Esophagus muscularis mucosa (tissue), 4 donors: Measurements from ENCODE around the gene TRRAP. TPM values are rescaled to one million over a fixed set of nuclear protein-coding genes. Genes with fewer than 3 reads are reported as not detected.

ENCODE experiments used
- DNase-seq: peaks from one replicate; pipeline ENCODE4 v3.0.0-alpha.2; 2017; ENCODE audit errors: extremely low spot score
- H3K27ac ChIP-seq, 4 donors: fragments of 200-600 bp; sonication (generic); replicated peaks in 1 of 4; 1 replicate in 3 of 4; 2 replicates in 1 of 4; pipeline ENCODE4 v1.5.1; 2016 to 2019; ENCODE audit warnings: mild to moderate bottlenecking in 1 of 4
- H3K27me3 ChIP-seq, 4 donors: fragments of 200-600 bp; sonication (generic); one replicate each; pipeline versions ENCODE4 v1.5.1 to v1.6.0; 2016 to 2019
- H3K36me3 ChIP-seq, 4 donors: fragments of 200-600 bp; sonication (generic); one replicate each; pipeline ENCODE4 v1.5.1; 2016 to 2019
- H3K4me1 ChIP-seq, 4 donors: fragments of 200-600 bp; sonication (generic); one replicate each; pipeline ENCODE4 v1.5.1; 2016 to 2019
- H3K4me3 ChIP-seq, 4 donors: fragments of 200-600 bp; sonication (generic); 1 replicate in 2 of 4; 2 replicates in 2 of 4; pipeline ENCODE4 v1.5.1; 2016 to 2019; ENCODE audit warnings: mild to moderate bottlenecking in 4 of 4, moderate library complexity in 1 of 4
- H3K9me3 ChIP-seq, 4 donors: fragments of 200-600 bp; sonication (generic); 1 replicate in 3 of 4; 2 replicates in 1 of 4; pipeline ENCODE4 v1.5.1; 2016 to 2019
- EP300 ChIP-seq: sonication (generic); formaldehyde crosslinking; IDR thresholded peaks from one replicate; pipeline ENCODE4 v1.6.1; 2017; ENCODE audit warnings: antibody characterized with exemption
- POLR2A ChIP-seq: fragments of 450-650 bp; IDR thresholded peaks from one replicate; pipeline ENCODE4 v1.6.1; 2017; ENCODE audit warnings: antibody characterized with exemption, moderate library complexity, mild to moderate bottlenecking, low read depth
- POLR2AphosphoS5 ChIP-seq, 2 donors: sonication (generic); formaldehyde crosslinking; IDR thresholded peaks; one replicate each; pipeline ENCODE4 v1.6.1; 2017; ENCODE audit warnings: antibody characterized with exemption in 2 of 2
- WGBS: methylation state at CpG from one replicate; pipeline ENCODE4 v1.1.5; 2018; 5-methylcytosine and 5-hydroxymethylcytosine counted together
- intact Hi-C: fragments of 100-400 bp; cut with DNase I; formaldehyde crosslinking; loops from one replicate; pipeline ENCODE4 v1.15.1; 2023
- total RNA-seq, 4 donors: library from RNA; depleted of rRNA; stranded (reverse); fragments of >200 nt; gene quantifications; one replicate each; pipeline versions ENCODE4 v1.1.0 to v1.2.1, GENCODE V29; 2016
- TF ChIP-seq, protein P1 (sequence below), 3 experiments: fragments of 200-600 bp in 2 of 3; fragments of 450-650 bp in 1 of 3; sonication (generic) in 2 of 3; IDR thresholded peaks; one replicate each; pipeline ENCODE4 v1.5.1; 2017 to 2019; ENCODE audit warnings: antibody characterized with exemption in 3 of 3, mild to moderate bottlenecking in 2 of 3, moderate library complexity in 1 of 3

Gene TRRAP
- total RNA-seq, 4 donors from 2014 or later, result 22.9 to 38.0 (median 29.7) TPM

DNA sequence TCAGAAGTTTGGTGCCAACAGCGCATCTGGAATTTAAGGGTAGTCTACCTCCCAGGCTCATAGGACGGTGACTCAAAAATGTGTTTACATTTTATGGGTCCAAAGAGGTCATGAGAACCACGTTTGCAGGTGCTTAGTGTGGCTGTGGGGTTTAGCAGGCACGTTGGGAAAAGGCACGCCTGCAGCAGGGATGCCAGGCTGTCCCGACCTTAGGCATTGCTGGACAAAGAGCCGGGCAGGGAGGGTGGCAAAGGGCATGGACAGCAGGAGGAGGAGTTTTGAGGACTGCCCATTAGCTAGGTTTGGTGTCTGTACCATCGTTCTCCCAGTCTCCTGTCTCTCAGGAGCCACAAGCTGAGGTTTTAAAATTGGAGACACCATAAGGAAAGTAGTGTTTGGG lies 104.4 kb downstream of the TRRAP start:
- no peak for DNase-seq
- H3K27me3 ChIP-seq, result no peaks in the 10 kb centered on the region
- TF ChIP-seq, protein P1, sequence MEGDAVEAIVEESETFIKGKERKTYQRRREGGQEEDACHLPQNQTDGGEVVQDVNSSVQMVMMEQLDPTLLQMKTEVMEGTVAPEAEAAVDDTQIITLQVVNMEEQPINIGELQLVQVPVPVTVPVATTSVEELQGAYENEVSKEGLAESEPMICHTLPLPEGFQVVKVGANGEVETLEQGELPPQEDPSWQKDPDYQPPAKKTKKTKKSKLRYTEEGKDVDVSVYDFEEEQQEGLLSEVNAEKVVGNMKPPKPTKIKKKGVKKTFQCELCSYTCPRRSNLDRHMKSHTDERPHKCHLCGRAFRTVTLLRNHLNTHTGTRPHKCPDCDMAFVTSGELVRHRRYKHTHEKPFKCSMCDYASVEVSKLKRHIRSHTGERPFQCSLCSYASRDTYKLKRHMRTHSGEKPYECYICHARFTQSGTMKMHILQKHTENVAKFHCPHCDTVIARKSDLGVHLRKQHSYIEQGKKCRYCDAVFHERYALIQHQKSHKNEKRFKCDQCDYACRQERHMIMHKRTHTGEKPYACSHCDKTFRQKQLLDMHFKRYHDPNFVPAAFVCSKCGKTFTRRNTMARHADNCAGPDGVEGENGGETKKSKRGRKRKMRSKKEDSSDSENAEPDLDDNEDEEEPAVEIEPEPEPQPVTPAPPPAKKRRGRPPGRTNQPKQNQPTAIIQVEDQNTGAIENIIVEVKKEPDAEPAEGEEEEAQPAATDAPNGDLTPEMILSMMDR (IDR thresholded peaks at IDR 0.05), result no peak
- TF ChIP-seq EP300, result no peak
- no peak for TF ChIP-seq POLR2A
- TF ChIP-seq POLR2AphosphoS5 (IDR thresholded peaks at IDR 0.05), result no peak
- H3K9me3 ChIP-seq, result no peaks in the 10 kb centered on the region
- no peak overlapping the region for H3K27ac ChIP-seq
- no peaks in the 10 kb centered on the region for H3K4me1 ChIP-seq
- H3K4me3 ChIP-seq, result no peak overlapping the region
- intact Hi-C loops, result no loop called here
- peaks cover 81 to 100% (median 91%) of the 10 kb centered on the region in 4 donors for H3K36me3 ChIP-seq
- 91% methylated on average over 8 of the region's 8 CpGs for WGBS

DNA sequence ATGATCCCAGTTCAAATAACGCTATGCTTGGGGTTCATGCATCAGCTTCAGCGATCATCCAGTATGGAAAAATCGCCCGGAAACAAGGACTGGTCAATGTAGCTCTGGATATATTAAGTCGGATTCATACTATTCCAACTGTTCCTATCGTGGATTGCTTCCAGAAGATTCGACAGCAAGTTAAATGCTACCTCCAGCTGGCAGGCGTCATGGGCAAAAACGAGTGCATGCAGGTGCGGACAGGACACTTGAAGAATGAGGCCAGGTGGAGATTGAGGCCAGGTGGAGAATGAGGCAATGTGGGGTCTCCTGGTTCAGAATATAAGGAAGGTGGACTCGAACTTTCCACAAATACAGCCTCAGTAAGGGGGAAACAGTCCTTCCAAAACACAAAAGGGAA lies 105.8 kb downstream of the TRRAP start:
- intact Hi-C loops, result no loop called here
- no peaks in the 10 kb centered on the region for H3K4me1 ChIP-seq
- H3K9me3 ChIP-seq, result no peaks in the 10 kb centered on the region
- TF ChIP-seq POLR2AphosphoS5 (IDR thresholded peaks at IDR 0.05), result no peak
- TF ChIP-seq, protein P1 (IDR thresholded peaks at IDR 0.05), result no peak
- TF ChIP-seq POLR2A, result no peak
- TF ChIP-seq EP300, result no peak
- H3K36me3 ChIP-seq, result peaks cover 80 to 100% (median 90%) of the 10 kb centered on the region in 4 donors
- H3K27ac ChIP-seq, result no peak overlapping the region
- no peaks in the 10 kb centered on the region for H3K27me3 ChIP-seq
- H3K4me3 ChIP-seq, result no peak overlapping the region
- 87% methylated on average over 11 of the region's 11 CpGs for WGBS
- no peak for DNase-seq

DNA sequence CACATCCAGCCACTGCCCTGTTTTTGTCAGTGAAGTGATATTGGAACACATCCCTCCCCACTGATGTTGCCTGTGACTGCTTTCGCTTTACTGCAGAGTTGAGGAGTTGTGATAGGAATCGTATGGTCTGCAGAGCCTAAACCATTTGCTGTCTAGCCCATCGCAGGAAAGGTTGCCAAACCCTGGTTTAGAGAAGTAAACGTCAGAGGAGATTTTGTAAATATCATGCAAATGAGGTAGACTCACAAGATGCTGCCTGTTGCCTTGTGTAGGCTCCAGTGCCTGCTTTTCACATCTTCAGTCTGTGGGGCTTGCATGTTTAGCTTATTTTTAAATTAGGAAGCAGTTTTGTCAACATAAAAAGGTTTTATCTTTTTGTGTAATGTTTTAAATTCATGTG lies 107.1 kb downstream of the TRRAP start:
- TF ChIP-seq EP300, result no peak
- TF ChIP-seq, protein P1 (IDR thresholded peaks at IDR 0.05), result no peak
- TF ChIP-seq POLR2A, result no peak
- TF ChIP-seq POLR2AphosphoS5 (IDR thresholded peaks at IDR 0.05), result no peak
- DNase-seq, result no peak
- 83% methylated on average over 4 of the region's 4 CpGs for WGBS
- Histone ChIP-seq H3K4me3 (no peak overlapping the region), H3K36me3 (peaks cover 80 to 100% (median 94%) of the 10 kb centered on the region in 4 donors), H3K4me1 (no peaks in the 10 kb centered on the region), H3K27ac (no peak overlapping the region), H3K27me3 (no peaks in the 10 kb centered on the region), H3K9me3 (no peaks in the 10 kb centered on the region)
- intact Hi-C loops, result no loop called here

DNA sequence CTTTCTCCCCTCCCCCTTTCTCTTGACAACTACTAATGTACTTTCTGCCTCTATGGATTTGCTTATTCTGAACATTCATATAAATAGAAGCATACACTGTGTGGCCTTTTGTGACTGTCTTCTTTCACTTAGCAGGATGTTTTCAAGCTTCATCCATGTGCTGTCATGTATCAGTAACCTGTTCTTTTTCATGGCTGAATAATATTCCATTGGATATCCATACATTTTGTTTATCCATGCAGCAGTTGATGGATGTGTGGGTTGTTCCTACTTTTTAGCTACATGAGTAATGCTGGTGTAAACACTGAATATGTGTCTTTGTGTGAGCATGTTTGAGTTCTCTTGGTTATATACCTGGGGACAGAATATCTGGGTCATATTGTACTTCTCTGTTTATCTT lies 107.6 kb downstream of the TRRAP start:
- intact Hi-C loops, result no loop called here
- H3K27me3 ChIP-seq, result no peaks in the 10 kb centered on the region
- no peak for DNase-seq
- H3K27ac ChIP-seq, result no peak overlapping the region
- H3K36me3 ChIP-seq, result peaks cover 79 to 100% (median 94%) of the 10 kb centered on the region in 4 donors
- H3K4me1 ChIP-seq, result no peaks in the 10 kb centered on the region
- no peak overlapping the region for H3K4me3 ChIP-seq
- H3K9me3 ChIP-seq, result no peaks in the 10 kb centered on the region
- TF ChIP-seq EP300 (no peak), POLR2AphosphoS5 (IDR thresholded peaks at IDR 0.05) (no peak), POLR2A (no peak)
- TF ChIP-seq, protein P1 (IDR thresholded peaks at IDR 0.05), result no peak

DNA sequence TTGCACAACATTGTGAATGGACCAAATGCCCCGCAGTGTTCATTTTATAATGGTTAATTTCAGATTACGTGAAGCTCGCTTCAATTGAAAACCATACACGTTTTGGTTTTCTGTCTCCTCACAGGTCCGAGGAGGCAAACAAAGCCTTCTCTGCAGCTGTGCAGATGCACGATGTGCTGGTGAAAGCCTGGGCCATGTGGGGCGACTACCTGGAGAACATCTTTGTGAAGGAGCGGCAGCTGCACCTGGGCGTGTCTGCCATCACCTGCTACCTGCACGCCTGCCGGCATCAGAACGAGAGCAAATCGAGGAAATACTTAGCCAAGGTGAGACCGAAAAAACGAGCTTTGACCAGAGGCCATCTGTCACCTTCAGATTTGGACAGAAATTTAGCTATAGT lies 110.3 kb downstream of the TRRAP start:
- DNase-seq, result no peak
- 97% methylated on average over 15 of the region's 15 CpGs for WGBS
- Histone ChIP-seq H3K4me1 (no peaks in the 10 kb centered on the region), H3K27ac (no peak overlapping the region), H3K4me3 (no peak overlapping the region), H3K27me3 (no peaks in the 10 kb centered on the region), H3K36me3 (peaks cover 79 to 100% (median 92%) of the 10 kb centered on the region in 4 donors), H3K9me3 (no peaks in the 10 kb centered on the region)
- TF ChIP-seq, protein P1 (IDR thresholded peaks at IDR 0.05), result no peak
- intact Hi-C loops, result no loop called here
